PC-3 (cell line): ENCODE measurements around the gene RNF169. TPM values are rescaled to one million over a fixed set of nuclear protein-coding genes. Genes with fewer than 3 reads are reported as not detected.

Experiments
- ATAC-seq: fragments of 200-7000 bp; cut with Tn5 transposase; 2 replicates; pipeline ENCODE4 v1.9.1; 2020; ENCODE audit warnings: mild to moderate bottlenecking, moderate library complexity
- BruUV-seq: library from RNA; stranded (reverse); fragments of 400-500 nt; replicated peaks from 2 replicates; lab custom pipeline; 2021; lab: Mats Ljungman, UMichigan
- CTCF ChIA-PET: fragments of 300-600 bp; sonication (Branson Sonifier 250); formaldehyde crosslinking; loops from one replicate; lab custom pipeline; 2022; ENCODE audit warnings: antibody characterized with exemption; lab: Charles Lee
- POLR2A ChIA-PET: fragments of 300-600 bp; sonication (Branson Sonifier 250); formaldehyde crosslinking; loops from one replicate; lab custom pipeline; 2022; ENCODE audit warnings: antibody characterized with exemption; ENCODE audit not compliant: unreplicated experiment; lab: Charles Lee
- DNase-seq: peaks from one replicate; pipeline ENCODE4 v3.0.0-alpha.2; 2015
- H2AFZ ChIP-seq: fragments of 300-600 bp; sonication (generic); 2 replicates; pipeline ENCODE4 v1.6.0; 2016; ENCODE audit warnings: antibody characterized with exemption, low read length
- H3F3A ChIP-seq: fragments of 300-600 bp; sonication (generic); one replicate; pipeline ENCODE4 v1.6.0; 2017; ENCODE audit warnings: antibody characterized with exemption, low read length, control low read depth, mild to moderate bottlenecking; ENCODE audit not compliant: unreplicated experiment
- H3K27ac ChIP-seq: fragments of 300-600 bp; sonication (generic); 2 replicates; pipeline ENCODE4 v1.5.1; 2016; ENCODE audit warnings: mild to moderate bottlenecking, low read length
- H3K27me3 ChIP-seq: fragments of 300-600 bp; sonication (generic); 2 replicates; pipeline ENCODE4 v1.6.1; 2016; ENCODE audit warnings: low read length, mixed read lengths
- H3K36me3 ChIP-seq: fragments of 300-600 bp; sonication (generic); 2 replicates; pipeline ENCODE4 v1.6.1; 2016; ENCODE audit warnings: low read depth, mixed run types, low read length, mixed read lengths
- H3K4me1 ChIP-seq: fragments of 300-600 bp; sonication (generic); 2 replicates; pipeline ENCODE4 v1.5.1; 2016; ENCODE audit warnings: low read length; ENCODE audit not compliant: insufficient read depth
- H3K4me2 ChIP-seq: fragments of 300-600 bp; sonication (generic); 2 replicates; pipeline ENCODE4 v1.6.0; 2016; ENCODE audit warnings: low read length
- H3K4me3 ChIP-seq: fragments of 300-600 bp; sonication (generic); 2 replicates; pipeline ENCODE4 v1.5.1; 2016; ENCODE audit warnings: mild to moderate bottlenecking, low read length, mixed read lengths
- H3K79me2 ChIP-seq: fragments of 300-600 bp; sonication (generic); 2 replicates; pipeline ENCODE4 v1.6.1; 2017; ENCODE audit warnings: low read length, mixed read lengths
- H3K9ac ChIP-seq: fragments of 300-600 bp; sonication (generic); 2 replicates; pipeline ENCODE4 v1.6.0; 2016; ENCODE audit warnings: mild to moderate bottlenecking, low read length
- H3K9me2 ChIP-seq: fragments of 300-600 bp; sonication (generic); replicated peaks from 2 replicates; pipeline ENCODE4 v1.6.1; 2016; ENCODE audit warnings: mixed run types, low read length, mixed read lengths
- H3K9me3 ChIP-seq: fragments of 300-600 bp; sonication (generic); 2 replicates; pipeline ENCODE4 v1.6.1; 2016; ENCODE audit warnings: low read length, mixed read lengths
- H4K20me1 ChIP-seq: fragments of 300-600 bp; sonication (generic); 2 replicates; pipeline ENCODE4 v1.6.1; 2016; ENCODE audit warnings: low read length, mixed read lengths
- EZH2 ChIP-seq: fragments of 300-600 bp; sonication (generic); IDR thresholded peaks from one replicate; pipeline ENCODE4 v1.6.1; 2017; ENCODE audit warnings: antibody characterized with exemption, mild to moderate bottlenecking, low read length; ENCODE audit not compliant: unreplicated experiment
- EZH2phosphoT487 ChIP-seq: fragments of 300-600 bp; sonication (generic); IDR thresholded peaks from 2 replicates; pipeline ENCODE4 v1.6.1; 2018; ENCODE audit warnings: mild to moderate bottlenecking, antibody characterized with exemption, low read length, borderline replicate concordance
- intact Hi-C: fragments of 100-400 bp; cut with micrococcal nuclease; formaldehyde crosslinking; loops from 2 replicates; pipeline ENCODE4 v1.9.0; 2023
- total RNA-seq: library from RNA; depleted of rRNA; stranded (reverse); fragments of >200 nt; gene quantifications from 2 replicates; pipeline ENCODE4 v1.2.3, GENCODE V29; 2014
- TF ChIP-seq, protein P1 (sequence below): fragments of 300-600 bp; sonication (generic); conservative IDR thresholded peaks from 2 replicates; pipeline ENCODE4 v1.5.1; 2017; ENCODE audit warnings: antibody characterized with exemption, low read depth, mild to moderate bottlenecking, low read length

Gene RNF169
- total RNA-seq, 1 experiment from 2014 or later, result 20.4 TPM

GRCh38 chr11:74837191-74837590 lies 88.5 kb downstream of the RNF169 start:
- Histone ChIP-seq H2AFZ (no peak overlapping the region), H3K4me2 (no peak overlapping the region), H3K9me2 (no peaks in the 10 kb centered on the region), H3K9me3 (no peaks in the 10 kb centered on the region), H3K27me3 (no peaks in the 10 kb centered on the region), H3K4me3 (no peak overlapping the region), H3K36me3 (peaks cover 34% of the 10 kb centered on the region), H3K27ac (no peak overlapping the region), H3F3A (no peaks in the 10 kb centered on the region), H3K9ac (no peak overlapping the region), H3K79me2 (no peaks in the 10 kb centered on the region), H4K20me1 (no peaks in the 10 kb centered on the region), H3K4me1 (no peaks in the 10 kb centered on the region)
- no peak for TF ChIP-seq EZH2
- TF ChIP-seq EZH2phosphoT487, result no peak
- TF ChIP-seq, protein P1, sequence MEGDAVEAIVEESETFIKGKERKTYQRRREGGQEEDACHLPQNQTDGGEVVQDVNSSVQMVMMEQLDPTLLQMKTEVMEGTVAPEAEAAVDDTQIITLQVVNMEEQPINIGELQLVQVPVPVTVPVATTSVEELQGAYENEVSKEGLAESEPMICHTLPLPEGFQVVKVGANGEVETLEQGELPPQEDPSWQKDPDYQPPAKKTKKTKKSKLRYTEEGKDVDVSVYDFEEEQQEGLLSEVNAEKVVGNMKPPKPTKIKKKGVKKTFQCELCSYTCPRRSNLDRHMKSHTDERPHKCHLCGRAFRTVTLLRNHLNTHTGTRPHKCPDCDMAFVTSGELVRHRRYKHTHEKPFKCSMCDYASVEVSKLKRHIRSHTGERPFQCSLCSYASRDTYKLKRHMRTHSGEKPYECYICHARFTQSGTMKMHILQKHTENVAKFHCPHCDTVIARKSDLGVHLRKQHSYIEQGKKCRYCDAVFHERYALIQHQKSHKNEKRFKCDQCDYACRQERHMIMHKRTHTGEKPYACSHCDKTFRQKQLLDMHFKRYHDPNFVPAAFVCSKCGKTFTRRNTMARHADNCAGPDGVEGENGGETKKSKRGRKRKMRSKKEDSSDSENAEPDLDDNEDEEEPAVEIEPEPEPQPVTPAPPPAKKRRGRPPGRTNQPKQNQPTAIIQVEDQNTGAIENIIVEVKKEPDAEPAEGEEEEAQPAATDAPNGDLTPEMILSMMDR, result no peak
- ATAC-seq (no peak), DNase-seq (no peak)
- BruUV-seq, result no TSS peak
- intact Hi-C loops, result no loop called here
- ChIA-PET POLR2A (no interaction called here), CTCF (no interaction called here)

DNA sequence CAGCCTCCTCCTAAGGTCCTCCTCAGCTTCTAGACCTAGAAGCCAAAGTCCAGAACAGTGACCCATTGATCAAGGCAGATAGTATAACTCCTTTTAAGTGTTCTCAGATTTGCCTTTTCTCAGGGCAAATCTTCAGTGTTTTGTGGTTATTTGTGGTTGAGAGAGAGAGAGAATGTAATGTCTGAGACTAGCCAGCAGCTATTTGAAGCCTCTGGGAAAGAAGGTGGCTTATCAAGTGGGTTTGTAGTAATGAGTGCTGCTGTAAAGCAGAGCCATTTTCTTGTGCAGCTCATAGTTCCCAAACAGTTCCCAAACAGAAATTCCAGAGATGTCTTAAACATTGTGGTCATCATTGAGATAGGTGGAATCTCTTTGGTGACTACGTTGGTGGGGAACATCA lies 89.5 kb downstream of the RNF169 start:
- TF ChIP-seq, protein P1, result no peak
- TF ChIP-seq EZH2phosphoT487 (no peak), EZH2 (no peak)
- H3K9ac ChIP-seq, result no peak overlapping the region
- no peak for ATAC-seq

DNA sequence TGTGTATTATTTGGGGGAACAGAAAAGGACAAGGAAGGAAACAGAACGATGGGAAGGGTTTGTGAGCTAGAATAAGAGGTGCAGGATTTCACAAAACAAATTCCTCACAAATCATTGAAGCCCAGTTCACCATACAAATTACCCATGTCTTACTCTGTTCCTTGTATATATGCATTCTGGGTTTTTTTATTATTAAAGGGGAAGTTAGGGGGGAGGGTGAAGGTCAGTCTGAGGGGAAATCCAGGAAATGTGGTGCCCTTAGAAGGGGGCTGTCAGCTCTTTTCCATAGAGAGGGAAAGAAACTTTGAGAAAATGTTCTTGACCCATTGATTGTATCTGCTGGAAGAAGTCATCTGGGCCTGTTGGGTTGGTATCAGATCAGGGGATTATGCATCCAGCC lies 90.8 kb downstream of the RNF169 start:
- H4K20me1 ChIP-seq, result no peaks in the 10 kb centered on the region
- CTCF ChIA-PET, result no interaction called here
- H3K36me3 ChIP-seq, result peaks cover 52% of the 10 kb centered on the region
- no peak overlapping the region for H3K4me3 ChIP-seq
- no peaks in the 10 kb centered on the region for H3K79me2 ChIP-seq
- no peaks in the 10 kb centered on the region for H3K27me3 ChIP-seq
- no TSS peak for BruUV-seq
- no peak overlapping the region for H2AFZ ChIP-seq
- POLR2A ChIA-PET, result no interaction called here
- no peaks in the 10 kb centered on the region for H3K9me3 ChIP-seq
- TF ChIP-seq EZH2 (no peak), EZH2phosphoT487 (no peak)
- TF ChIP-seq, protein P1, result no peak
- no peak overlapping the region for H3K9ac ChIP-seq
- no peaks in the 10 kb centered on the region for H3K9me2 ChIP-seq
- no peak overlapping the region for H3K4me2 ChIP-seq
- H3K27ac ChIP-seq, result no peak overlapping the region
- DNase-seq, result no peak
- no peaks in the 10 kb centered on the region for H3K4me1 ChIP-seq
- intact Hi-C loops, result no loop called here
- no peaks in the 10 kb centered on the region for H3F3A ChIP-seq
- no peak for ATAC-seq

More for the DNA sequence above, 89.5 kb downstream of the RNF169 start:
- no peak overlapping the region for H2AFZ ChIP-seq
- H3F3A ChIP-seq, result no peaks in the 10 kb centered on the region
- H4K20me1 ChIP-seq, result no peaks in the 10 kb centered on the region
- H3K9me2 ChIP-seq, result no peaks in the 10 kb centered on the region
- intact Hi-C loops, result no loop called here
- POLR2A ChIA-PET, result no interaction called here
- BruUV-seq, result no TSS peak
- H3K4me3 ChIP-seq, result no peak overlapping the region
- no peak for DNase-seq
- no peaks in the 10 kb centered on the region for H3K79me2 ChIP-seq
- CTCF ChIA-PET, result no interaction called here
- no peaks in the 10 kb centered on the region for H3K9me3 ChIP-seq
- no peak overlapping the region for H3K27ac ChIP-seq
- H3K4me1 ChIP-seq, result no peaks in the 10 kb centered on the region
- no peak overlapping the region for H3K4me2 ChIP-seq
- H3K36me3 ChIP-seq, result peaks cover 43% of the 10 kb centered on the region
- no peaks in the 10 kb centered on the region for H3K27me3 ChIP-seq
